Measurements from ENCODE around the gene GSG1L.

Gene GSG1L

GRCh38 chr16:27920391-27920891, 143.1 kb downstream of the GSG1L start:
- Mint-ChIP-seq H3K4me3 (no peak overlapping the region), H3K9me3 (no peaks in the 10 kb centered on the region), H3K27ac (no peak overlapping the region), H3K4me1 (peaks cover 6% of the 10 kb centered on the region), H3K36me3 (no peaks in the 10 kb centered on the region)
- DNase-seq (ENCODE audit: low spot score in 2 of 2): no peak
- ATAC-seq: no peak

GRCh38 chr16:27918755-27919154, 144.8 kb downstream of the GSG1L start:
- Mint-ChIP-seq H3K27ac (no peak overlapping the region), H3K4me3 (no peak overlapping the region), H3K9me3 (no peaks in the 10 kb centered on the region), H3K36me3 (no peaks in the 10 kb centered on the region), H3K4me1 (no peaks in the 10 kb centered on the region)
- no peak for DNase-seq (ENCODE audit: low spot score in 2 of 2)
- no peak for ATAC-seq

GRCh38 chr16:27917949-27918348, 145.6 kb downstream of the GSG1L start:
- H3K36me3 Mint-ChIP-seq: no peaks in the 10 kb centered on the region
- no peaks in the 10 kb centered on the region for H3K4me1 Mint-ChIP-seq
- H3K9me3 Mint-ChIP-seq: no peaks in the 10 kb centered on the region
- DNase-seq (ENCODE audit: low spot score in 2 of 2) (no peak), ATAC-seq (no peak)
- H3K27ac Mint-ChIP-seq: no peak overlapping the region
- no peak overlapping the region for H3K4me3 Mint-ChIP-seq

- Mint-ChIP-seq H3K27ac (no peak overlapping the region), H3K9me3 (no peaks in the 10 kb centered on the region), H3K36me3 (no peaks in the 10 kb centered on the region), H3K4me3 (no peak overlapping the region), H3K4me1 (no peaks in the 10 kb centered on the region)
- DNase-seq (ENCODE audit: low spot score in 2 of 2) (no peak), ATAC-seq (no peak)
Observed at GRCh38 chr16:27911486-27911885, 152.0 kb downstream of the GSG1L start.

GRCh38 chr16:27907457-27907972, 156.0 kb downstream of the GSG1L start:
- DNase-seq (ENCODE audit: low spot score in 2 of 2) (no peak), ATAC-seq (no peak)
- H3K9me3 Mint-ChIP-seq: no peaks in the 10 kb centered on the region
- no peak overlapping the region for H3K4me3 Mint-ChIP-seq
- no peaks in the 10 kb centered on the region for H3K4me1 Mint-ChIP-seq
- H3K36me3 Mint-ChIP-seq: no peaks in the 10 kb centered on the region
- H3K27ac Mint-ChIP-seq: no peak overlapping the region

GRCh38 chr16:27906883-27907282, 156.6 kb downstream of the GSG1L start:
- no peak overlapping the region for H3K4me3 Mint-ChIP-seq
- DNase-seq (ENCODE audit: low spot score in 2 of 2) (no peak), ATAC-seq (no peak)
- H3K4me1 Mint-ChIP-seq: no peaks in the 10 kb centered on the region
- no peak overlapping the region for H3K27ac Mint-ChIP-seq
- no peaks in the 10 kb centered on the region for H3K36me3 Mint-ChIP-seq
- H3K9me3 Mint-ChIP-seq: no peaks in the 10 kb centered on the region

GRCh38 chr16:27903046-27903655, 160.4 kb downstream of the GSG1L start:
- no peaks in the 10 kb centered on the region for H3K4me1 Mint-ChIP-seq
- no peaks in the 10 kb centered on the region for H3K36me3 Mint-ChIP-seq
- H3K4me3 Mint-ChIP-seq: no peak overlapping the region
- no peak overlapping the region for H3K27ac Mint-ChIP-seq
- DNase-seq (ENCODE audit: low spot score in 2 of 2): no peak
- H3K9me3 Mint-ChIP-seq: no peaks in the 10 kb centered on the region
- no peak for ATAC-seq

- Mint-ChIP-seq H3K4me1 (no peaks in the 10 kb centered on the region), H3K27ac (no peak overlapping the region), H3K9me3 (no peaks in the 10 kb centered on the region), H3K36me3 (no peaks in the 10 kb centered on the region), H3K4me3 (no peak overlapping the region)
- DNase-seq (ENCODE audit: low spot score in 2 of 2) (no peak), ATAC-seq (no peak)
Observed at GRCh38 chr16:27902551-27902950, 161.0 kb downstream of the GSG1L start.

- DNase-seq (ENCODE audit: low spot score in 2 of 2): no peak
- ATAC-seq: no peak
- no peak overlapping the region for H3K4me3 Mint-ChIP-seq
- H3K4me1 Mint-ChIP-seq: no peaks in the 10 kb centered on the region
- H3K27ac Mint-ChIP-seq: no peak overlapping the region
- H3K9me3 Mint-ChIP-seq: no peaks in the 10 kb centered on the region
- H3K36me3 Mint-ChIP-seq: no peaks in the 10 kb centered on the region
Observed at GRCh38 chr16:27901956-27902355, 161.6 kb downstream of the GSG1L start.

GRCh38 chr16:27899736-27900135, 163.8 kb downstream of the GSG1L start:
- no peak overlapping the region for H3K27ac Mint-ChIP-seq
- no peak overlapping the region for H3K4me3 Mint-ChIP-seq
- H3K9me3 Mint-ChIP-seq: no peaks in the 10 kb centered on the region
- no peaks in the 10 kb centered on the region for H3K4me1 Mint-ChIP-seq
- DNase-seq (ENCODE audit: low spot score in 2 of 2) (no peak), ATAC-seq (no peak)
- H3K36me3 Mint-ChIP-seq: no peaks in the 10 kb centered on the region

- Mint-ChIP-seq H3K9me3 (no peaks in the 10 kb centered on the region), H3K27ac (no peak overlapping the region), H3K36me3 (no peaks in the 10 kb centered on the region), H3K4me3 (no peak overlapping the region), H3K4me1 (no peaks in the 10 kb centered on the region)
- ATAC-seq: no peak
- DNase-seq (ENCODE audit: low spot score in 2 of 2): no peak
Observed at GRCh38 chr16:27894386-27894785, 169.1 kb downstream of the GSG1L start.

GRCh38 chr16:27892879-27893278, 170.6 kb downstream of the GSG1L start:
- no peak for DNase-seq (ENCODE audit: low spot score in 2 of 2)
- Mint-ChIP-seq H3K4me3 (no peak overlapping the region), H3K36me3 (no peaks in the 10 kb centered on the region), H3K4me1 (no peaks in the 10 kb centered on the region), H3K9me3 (no peaks in the 10 kb centered on the region), H3K27ac (no peak overlapping the region)
- ATAC-seq: no peak

- H3K27ac Mint-ChIP-seq: no peak overlapping the region
- DNase-seq (ENCODE audit: low spot score in 2 of 2): no peak
- H3K4me3 Mint-ChIP-seq: no peak overlapping the region
- no peaks in the 10 kb centered on the region for H3K36me3 Mint-ChIP-seq
- H3K4me1 Mint-ChIP-seq: no peaks in the 10 kb centered on the region
- H3K9me3 Mint-ChIP-seq: no peaks in the 10 kb centered on the region
- ATAC-seq: no peak
Observed at GRCh38 chr16:27890866-27891265, 172.6 kb downstream of the GSG1L start.

- Mint-ChIP-seq H3K4me3 (no peak overlapping the region), H3K9me3 (no peaks in the 10 kb centered on the region), H3K4me1 (no peaks in the 10 kb centered on the region), H3K36me3 (no peaks in the 10 kb centered on the region), H3K27ac (no peak overlapping the region)
- DNase-seq (ENCODE audit: low spot score in 2 of 2) (no peak), ATAC-seq (no peak)
Observed at GRCh38 chr16:27890006-27890405, 173.5 kb downstream of the GSG1L start.

- DNase-seq (ENCODE audit: low spot score in 2 of 2) (no peak), ATAC-seq (no peak)
- no peak overlapping the region for H3K4me3 Mint-ChIP-seq
- H3K4me1 Mint-ChIP-seq: no peaks in the 10 kb centered on the region
- no peaks in the 10 kb centered on the region for H3K36me3 Mint-ChIP-seq
- no peak overlapping the region for H3K27ac Mint-ChIP-seq
- H3K9me3 Mint-ChIP-seq: no peaks in the 10 kb centered on the region
Observed at GRCh38 chr16:27883576-27883975, 179.9 kb downstream of the GSG1L start.

- no peak for DNase-seq (ENCODE audit: low spot score in 2 of 2)
- Mint-ChIP-seq H3K9me3 (peaks cover 3% of the 10 kb centered on the region), H3K27ac (no peak overlapping the region), H3K4me3 (no peak overlapping the region), H3K36me3 (no peaks in the 10 kb centered on the region), H3K4me1 (no peaks in the 10 kb centered on the region)
- ATAC-seq: no peak
Observed at GRCh38 chr16:27880287-27880686, 183.2 kb downstream of the GSG1L start.

Measured in stimulated activated effector memory CD8-positive, alpha-beta T cell treated with anti-CD3 and anti-CD28 coated beads, Interleukin-12 subunit alpha, Interleukin-12 subunit beta, amount 100 ng/mL, for 72 hours (primary cell).